Prostate gland (tissue), 2 donors: Measurements from ENCODE around the gene SLC25A1. TPM values are rescaled to one million over a fixed set of nuclear protein-coding genes. Genes with fewer than 3 reads are reported as not detected.

Experiments
- DNase-seq: peaks from one replicate; pipeline ENCODE4 v3.0.0-alpha.2; 2019; ENCODE audit warnings: low spot score
- H3K27ac ChIP-seq, 2 donors: fragments of 200-600 bp; sonication (generic); 2 replicates each; pipeline ENCODE4 v1.5.1; 2017 to 2019
- H3K27me3 ChIP-seq: fragments of 200-600 bp; sonication (generic); replicated peaks from 2 replicates; pipeline ENCODE4 v1.5.1; 2019; ENCODE audit not compliant: insufficient read depth
- H3K36me3 ChIP-seq, 2 donors: fragments of 200-600 bp; sonication (generic); 1 replicate in 1 of 2; 2 replicates in 1 of 2; pipeline versions ENCODE4 v1.5.1 to v1.8.1; 2017 to 2019
- H3K4me1 ChIP-seq: fragments of 200-600 bp; sonication (generic); replicated peaks from 2 replicates; pipeline ENCODE4 v1.5.1; 2019
- H3K4me3 ChIP-seq, 2 donors: fragments of 200-600 bp; sonication (generic); 2 replicates each; pipeline ENCODE4 v1.5.1; 2017 to 2019
- H3K9me3 ChIP-seq: fragments of 200-600 bp; sonication (generic); 2 replicates; pipeline ENCODE4 v1.5.1; 2017
- POLR2A ChIP-seq: fragments of 450-650 bp; IDR thresholded peaks from one replicate; pipeline ENCODE4 v1.6.1; 2016; ENCODE audit warnings: antibody characterized with exemption, mild to moderate bottlenecking
- POLR2AphosphoS5 ChIP-seq: sonication (generic); formaldehyde crosslinking; IDR thresholded peaks from one replicate; pipeline ENCODE4 v1.6.1; 2017; ENCODE audit warnings: antibody characterized with exemption
- WGBS: methylation state at CpG from one replicate; pipeline ENCODE4 v1.1.5; 2018; 5-methylcytosine and 5-hydroxymethylcytosine counted together
- intact Hi-C: fragments of 100-400 bp; cut with DNase I; formaldehyde crosslinking; loops from one replicate; pipeline ENCODE4 v1.14.2; 2022
- total RNA-seq, 2 donors: library from RNA; depleted of rRNA; stranded (reverse); fragments of >200 nt; gene quantifications; one replicate each; pipeline ENCODE4 v1.1.0, GENCODE V29; 2016
- TF ChIP-seq, protein P1 (sequence below), 4 experiments: fragments of 200-600 bp in 2 of 4; fragments of 450-650 bp in 2 of 4; sonication (generic) in 2 of 4; IDR thresholded peaks; 1 replicate in 3 of 4; 2 replicates in 1 of 4; pipeline ENCODE4 v1.5.1; 2016 to 2019; ENCODE audit warnings: antibody characterized with exemption in 4 of 4, mild to moderate bottlenecking in 2 of 4, moderate library complexity in 2 of 4

Gene SLC25A1
- total RNA-seq, 2 donors from 2014 or later = 79.1 to 113 TPM

DNA sequence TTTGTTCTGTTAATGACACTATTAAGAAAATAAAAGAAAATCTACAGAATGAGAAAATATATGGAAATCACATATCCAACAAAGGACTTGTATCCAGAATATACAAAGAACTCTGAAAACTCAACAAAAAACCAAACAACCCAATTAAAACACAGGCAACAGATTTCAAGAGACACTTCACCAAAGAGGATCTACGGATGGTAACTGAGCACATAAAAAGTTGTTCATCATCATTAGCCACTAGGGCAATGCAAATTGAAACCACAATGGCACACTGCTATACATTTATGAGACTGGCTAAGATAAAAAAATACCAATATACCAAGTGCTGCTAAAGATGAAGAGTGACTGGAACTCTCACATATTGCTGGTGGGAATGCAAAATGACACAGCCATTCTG lies 34.5 kb upstream of the SLC25A1 start:
- 76% methylated on average over 1 of the region's 1 CpG for WGBS
- no peak for DNase-seq
- H3K4me1 ChIP-seq = no peaks in the 10 kb centered on the region
- no peaks in the 10 kb centered on the region for H3K9me3 ChIP-seq
- peaks cover 0 to 9% of the 10 kb centered on the region in 2 donors for H3K36me3 ChIP-seq
- TF ChIP-seq, protein P1, sequence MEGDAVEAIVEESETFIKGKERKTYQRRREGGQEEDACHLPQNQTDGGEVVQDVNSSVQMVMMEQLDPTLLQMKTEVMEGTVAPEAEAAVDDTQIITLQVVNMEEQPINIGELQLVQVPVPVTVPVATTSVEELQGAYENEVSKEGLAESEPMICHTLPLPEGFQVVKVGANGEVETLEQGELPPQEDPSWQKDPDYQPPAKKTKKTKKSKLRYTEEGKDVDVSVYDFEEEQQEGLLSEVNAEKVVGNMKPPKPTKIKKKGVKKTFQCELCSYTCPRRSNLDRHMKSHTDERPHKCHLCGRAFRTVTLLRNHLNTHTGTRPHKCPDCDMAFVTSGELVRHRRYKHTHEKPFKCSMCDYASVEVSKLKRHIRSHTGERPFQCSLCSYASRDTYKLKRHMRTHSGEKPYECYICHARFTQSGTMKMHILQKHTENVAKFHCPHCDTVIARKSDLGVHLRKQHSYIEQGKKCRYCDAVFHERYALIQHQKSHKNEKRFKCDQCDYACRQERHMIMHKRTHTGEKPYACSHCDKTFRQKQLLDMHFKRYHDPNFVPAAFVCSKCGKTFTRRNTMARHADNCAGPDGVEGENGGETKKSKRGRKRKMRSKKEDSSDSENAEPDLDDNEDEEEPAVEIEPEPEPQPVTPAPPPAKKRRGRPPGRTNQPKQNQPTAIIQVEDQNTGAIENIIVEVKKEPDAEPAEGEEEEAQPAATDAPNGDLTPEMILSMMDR (IDR thresholded peaks at IDR 0.05) = no peak
- TF ChIP-seq POLR2AphosphoS5 = no peak
- TF ChIP-seq POLR2A = no peak
- intact Hi-C loops = no loop called here
- H3K27me3 ChIP-seq = no peaks in the 10 kb centered on the region
- H3K27ac ChIP-seq = no peak overlapping the region
- no peak overlapping the region for H3K4me3 ChIP-seq

DNA sequence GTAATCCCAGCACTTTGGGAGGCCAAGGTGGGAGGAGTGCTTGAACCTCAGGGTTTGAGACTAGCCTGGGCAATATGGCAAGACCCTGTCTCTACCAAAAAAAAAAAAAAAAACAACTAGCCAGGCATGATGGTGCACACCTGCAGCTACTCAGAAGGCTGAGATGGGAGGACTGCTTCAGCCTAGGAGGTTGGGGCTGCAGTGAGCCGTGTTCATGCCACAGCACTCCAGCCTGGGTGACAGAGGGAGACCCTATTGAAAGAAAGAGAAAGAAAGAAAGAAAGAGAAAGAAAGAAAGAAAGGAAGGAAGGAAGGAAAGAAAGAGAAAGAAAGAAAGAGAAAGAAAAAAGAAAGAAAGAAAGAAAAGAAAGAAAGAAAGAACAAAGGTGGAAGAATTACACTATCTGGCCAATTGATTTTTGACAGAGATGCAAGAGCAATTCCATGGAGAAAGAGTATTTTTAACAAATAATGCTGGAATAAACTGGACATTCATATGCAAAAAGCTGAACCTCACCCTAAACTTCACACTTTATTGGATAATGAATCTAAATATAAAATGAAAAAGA lies 33.9 kb upstream of the SLC25A1 start:
- H3K4me3 ChIP-seq = no peak overlapping the region
- H3K4me1 ChIP-seq = no peaks in the 10 kb centered on the region
- no peak for DNase-seq
- H3K9me3 ChIP-seq = no peaks in the 10 kb centered on the region
- 100% methylated on average over 1 of the region's 1 CpG for WGBS
- peaks cover 0 to 9% of the 10 kb centered on the region in 2 donors for H3K36me3 ChIP-seq
- H3K27ac ChIP-seq = no peak overlapping the region
- TF ChIP-seq, protein P1 (IDR thresholded peaks at IDR 0.05) = no peak
- TF ChIP-seq POLR2A = no peak
- no peak for TF ChIP-seq POLR2AphosphoS5
- intact Hi-C loops = no loop called here
- H3K27me3 ChIP-seq = no peaks in the 10 kb centered on the region

DNA sequence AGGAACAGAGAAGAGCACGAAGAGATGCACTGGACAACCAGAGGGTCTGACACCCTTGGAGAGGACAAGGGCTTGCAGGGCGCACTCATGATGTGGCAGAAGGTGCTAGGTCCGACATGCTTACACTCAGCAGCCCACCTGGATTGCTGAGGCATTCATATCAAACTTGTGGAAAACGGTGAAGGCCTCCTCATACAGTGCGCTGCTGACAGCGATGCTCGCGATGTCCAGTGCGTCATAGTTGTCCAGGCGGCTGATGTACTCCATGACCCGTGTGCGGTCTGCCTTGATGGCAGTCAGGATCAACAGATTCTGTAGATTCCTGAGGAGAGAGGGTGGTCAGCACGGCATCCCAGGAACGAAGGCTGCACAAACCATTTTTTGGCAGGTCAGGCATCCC lies 31.7 kb upstream of the SLC25A1 start:
- H3K27me3 ChIP-seq = no peaks in the 10 kb centered on the region
- TF ChIP-seq, protein P1 (IDR thresholded peaks at IDR 0.05) = no peak
- no peak for TF ChIP-seq POLR2A
- TF ChIP-seq POLR2AphosphoS5 = no peak
- no peak for DNase-seq
- intact Hi-C loops = no loop called here
- H3K4me1 ChIP-seq = no peaks in the 10 kb centered on the region
- H3K36me3 ChIP-seq = peaks cover 0 to 9% of the 10 kb centered on the region in 2 donors
- H3K4me3 ChIP-seq = no peak overlapping the region
- no peaks in the 10 kb centered on the region for H3K9me3 ChIP-seq
- WGBS = 97% methylated on average over 14 of the region's 14 CpGs
- H3K27ac ChIP-seq = no peak overlapping the region

DNA sequence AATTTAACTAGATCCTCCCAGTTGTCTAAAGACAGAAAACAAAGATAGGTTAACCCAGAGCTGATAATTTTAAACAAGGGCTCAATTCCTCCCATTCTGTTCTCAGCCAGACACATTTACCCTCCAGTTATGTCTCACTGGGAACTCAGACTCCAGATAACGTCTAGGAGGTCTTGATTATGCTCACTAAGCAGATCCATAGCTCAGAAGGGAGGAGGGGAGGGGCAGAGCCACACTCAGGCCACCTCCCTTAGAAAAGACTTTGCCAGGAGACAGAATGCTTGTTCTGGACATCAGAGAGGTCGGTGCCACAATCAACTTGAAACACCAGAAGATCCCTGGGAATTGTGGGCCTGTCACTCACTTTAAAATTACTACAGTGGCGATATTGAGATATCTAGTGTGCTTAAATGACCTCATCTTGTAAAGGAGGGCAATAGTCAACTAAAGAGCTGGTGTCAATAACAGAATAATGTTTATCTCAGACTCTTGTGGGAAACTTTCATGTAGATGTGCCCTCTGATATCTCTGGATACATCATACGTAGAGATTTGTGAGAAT lies 29.8 kb upstream of the SLC25A1 start:
- no peaks in the 10 kb centered on the region for H3K9me3 ChIP-seq
- DNase-seq = no peak
- peaks cover 0 to 9% of the 10 kb centered on the region in 2 donors for H3K36me3 ChIP-seq
- no peaks in the 10 kb centered on the region for H3K27me3 ChIP-seq
- intact Hi-C loops = no loop called here
- 78% methylated on average over 4 of the region's 4 CpGs for WGBS
- H3K4me1 ChIP-seq = no peaks in the 10 kb centered on the region
- no peak overlapping the region for H3K27ac ChIP-seq
- no peak for TF ChIP-seq POLR2AphosphoS5
- TF ChIP-seq POLR2A = no peak
- TF ChIP-seq, protein P1 (IDR thresholded peaks at IDR 0.05) = no peak
- no peak overlapping the region for H3K4me3 ChIP-seq

DNA sequence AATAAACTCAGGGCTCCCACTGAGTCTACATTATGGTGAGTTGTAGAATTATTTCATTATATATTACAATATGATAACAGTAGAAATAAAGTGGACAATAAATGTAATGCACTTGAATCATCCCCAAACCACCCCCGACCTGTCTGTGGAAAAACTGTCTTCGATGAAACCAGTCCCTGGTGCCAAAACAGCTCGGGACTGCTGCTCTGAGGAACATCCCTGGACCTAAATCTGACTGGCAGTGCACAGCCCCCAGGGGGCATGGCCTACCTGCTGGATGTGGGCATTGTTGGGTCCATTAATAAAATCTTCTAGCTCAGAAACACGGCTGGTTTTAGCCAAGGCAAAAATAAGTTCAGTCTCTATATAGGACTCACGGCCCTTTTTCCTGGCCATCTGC lies 29.3 kb upstream of the SLC25A1 start:
- Histone ChIP-seq H3K4me1 (no peaks in the 10 kb centered on the region), H3K9me3 (no peaks in the 10 kb centered on the region), H3K4me3 (no peak overlapping the region), H3K27ac (no peak overlapping the region), H3K36me3 (peaks cover 0 to 9% of the 10 kb centered on the region in 2 donors), H3K27me3 (no peaks in the 10 kb centered on the region)
- TF ChIP-seq, protein P1 (IDR thresholded peaks at IDR 0.05) = no peak
- no peak for TF ChIP-seq POLR2A
- no peak for TF ChIP-seq POLR2AphosphoS5
- no peak for DNase-seq
- intact Hi-C loops = no loop called here
- 88% methylated on average over 5 of the region's 5 CpGs for WGBS
